Calu3 (cell line): ENCODE data around the gene RYR1. TPM values are rescaled to one million over a fixed set of nuclear protein-coding genes. Genes with fewer than 3 reads are reported as not detected.
"Not testable (repeated sequence)": the region's sequence is repeated elsewhere in the genome, so short reads cannot be mapped to it uniquely, and the experiment has no call there.

Experiments used
- BruUV-seq: library from RNA; stranded (reverse); fragments of 400-500 nt; replicated peaks from 2 replicates; lab custom pipeline; 2021; lab: Mats Ljungman, UMichigan
- CTCF ChIA-PET: fragments of 300-600 bp; sonication (Branson Sonifier 250); formaldehyde crosslinking; loops from one replicate; lab custom pipeline; 2022; ENCODE audit warnings: antibody characterized with exemption; lab: Charles Lee
- DNase-seq: peaks from one replicate; pipeline ENCODE4 v3.0.0; 2022
- H3K27ac Mint-ChIP-seq: one replicate; pipeline ENCODE4 v1.8.0; 2022; ENCODE audit warnings: mixed read lengths; ENCODE audit not compliant: unreplicated experiment
- H3K27me3 Mint-ChIP-seq: one replicate; pipeline ENCODE4 v1.8.0; 2022; ENCODE audit warnings: mixed read lengths; ENCODE audit not compliant: unreplicated experiment
- H3K36me3 Mint-ChIP-seq: one replicate; pipeline ENCODE4 v1.8.0; 2022; ENCODE audit warnings: mild to moderate bottlenecking, moderate library complexity, mixed read lengths; ENCODE audit not compliant: insufficient read depth, unreplicated experiment
- H3K4me1 Mint-ChIP-seq: one replicate; pipeline ENCODE4 v1.8.0; 2022; ENCODE audit warnings: mild to moderate bottlenecking, low read depth, mixed read lengths; ENCODE audit not compliant: unreplicated experiment
- H3K4me3 Mint-ChIP-seq: one replicate; pipeline ENCODE4 v1.8.0; 2022; ENCODE audit warnings: mild to moderate bottlenecking, low read depth, moderate library complexity, mixed read lengths; ENCODE audit not compliant: unreplicated experiment
- H3K9me3 Mint-ChIP-seq: one replicate; pipeline ENCODE4 v1.8.0; 2022; ENCODE audit warnings: low read depth, mixed read lengths; ENCODE audit not compliant: unreplicated experiment
- intact Hi-C: fragments of 100-400 bp; cut with micrococcal nuclease; formaldehyde crosslinking; loops from one replicate; pipeline ENCODE4 v1.10.0; 2022; ENCODE audit not compliant: unreplicated experiment
- total RNA-seq: library from RNA; stranded (reverse); gene quantifications from 2 replicates; pipeline ENCODE4 v1.2.3, GENCODE V29; 2022
- TF ChIP-seq, protein P1 (sequence below): fragments of 200-600 bp; IDR thresholded peaks from one replicate; pipeline ENCODE4 v1.8.0; 2022; ENCODE audit warnings: antibody characterized with exemption; ENCODE audit not compliant: unreplicated experiment

The RYR1 gene
- total RNA-seq, 1 experiment from 2014 or later: 1.4 TPM

DNA sequence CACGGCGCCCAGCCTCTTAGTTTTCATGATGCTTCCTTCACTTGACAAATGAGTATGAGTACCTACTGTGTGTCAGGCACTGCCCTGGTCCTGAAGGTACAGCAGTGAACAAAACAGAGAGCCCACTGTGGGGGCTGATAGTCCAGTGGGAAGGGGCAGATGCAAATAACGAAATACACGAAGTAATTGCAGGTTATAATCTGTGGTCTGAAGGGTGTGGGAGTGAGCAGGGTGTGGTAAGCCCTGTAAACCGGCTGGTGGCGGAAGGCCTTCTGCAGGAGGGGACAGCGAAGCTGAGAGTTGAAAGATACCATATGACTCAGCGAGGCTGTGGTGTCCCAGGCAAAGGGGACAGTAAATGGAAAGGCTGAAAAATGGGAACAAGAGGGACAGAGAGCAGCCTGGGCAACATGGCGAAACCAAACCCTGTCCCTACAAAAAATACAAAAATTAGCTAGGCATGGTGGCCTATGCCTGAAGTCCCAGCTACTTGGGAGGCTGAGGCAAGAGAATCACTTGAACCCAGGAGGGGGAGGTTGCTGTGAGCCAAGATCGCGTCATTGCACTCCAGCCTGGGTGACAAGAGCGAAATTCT lies 123.8 kb downstream of the RYR1 start:
- peak; percentile 44 for DNase-seq
- TF ChIP-seq, protein P1, sequence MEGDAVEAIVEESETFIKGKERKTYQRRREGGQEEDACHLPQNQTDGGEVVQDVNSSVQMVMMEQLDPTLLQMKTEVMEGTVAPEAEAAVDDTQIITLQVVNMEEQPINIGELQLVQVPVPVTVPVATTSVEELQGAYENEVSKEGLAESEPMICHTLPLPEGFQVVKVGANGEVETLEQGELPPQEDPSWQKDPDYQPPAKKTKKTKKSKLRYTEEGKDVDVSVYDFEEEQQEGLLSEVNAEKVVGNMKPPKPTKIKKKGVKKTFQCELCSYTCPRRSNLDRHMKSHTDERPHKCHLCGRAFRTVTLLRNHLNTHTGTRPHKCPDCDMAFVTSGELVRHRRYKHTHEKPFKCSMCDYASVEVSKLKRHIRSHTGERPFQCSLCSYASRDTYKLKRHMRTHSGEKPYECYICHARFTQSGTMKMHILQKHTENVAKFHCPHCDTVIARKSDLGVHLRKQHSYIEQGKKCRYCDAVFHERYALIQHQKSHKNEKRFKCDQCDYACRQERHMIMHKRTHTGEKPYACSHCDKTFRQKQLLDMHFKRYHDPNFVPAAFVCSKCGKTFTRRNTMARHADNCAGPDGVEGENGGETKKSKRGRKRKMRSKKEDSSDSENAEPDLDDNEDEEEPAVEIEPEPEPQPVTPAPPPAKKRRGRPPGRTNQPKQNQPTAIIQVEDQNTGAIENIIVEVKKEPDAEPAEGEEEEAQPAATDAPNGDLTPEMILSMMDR: no peak
- intact Hi-C loops: no loop called here
- CTCF ChIA-PET: interaction anchor here (0.6 to 1.4 kb wide), 4 partner anchors 14 to 386 kb away, joined by 3 read pairs; partner anchors contain the start of gene EIF3K
- Mint-ChIP-seq H3K27me3 (peaks cover 11% of the 10 kb centered on the region), H3K27ac (no peak overlapping the region), H3K36me3 (no peaks in the 10 kb centered on the region), H3K4me3 (no peak overlapping the region), H3K4me1 (peaks cover 9% of the 10 kb centered on the region), H3K9me3 (no peaks in the 10 kb centered on the region)
- BruUV-seq: no TSS peak

GRCh38 chr19:38558933-38559332 lies 125.4 kb downstream of the RYR1 start:
- intact Hi-C loops, H3K4me3 Mint-ChIP-seq, H3K4me1 Mint-ChIP-seq, H3K27ac Mint-ChIP-seq, H3K36me3 Mint-ChIP-seq, BruUV-seq, H3K9me3 Mint-ChIP-seq, DNase-seq: not testable (repeated sequence)
- CTCF ChIA-PET: interaction anchor here (0.6 kb wide), 1 partner anchor 11 kb away, joined by 6 read pairs; no protein-coding TSS in a partner anchor
- H3K27me3 Mint-ChIP-seq: peaks cover 24% of the 10 kb centered on the region

GRCh38 chr19:38559428-38560401 lies 126.2 kb downstream of the RYR1 start:
- CTCF ChIA-PET: interaction anchor here (0.5 to 1.2 kb wide), 3 partner anchors 12 to 165 kb away, joined by 3 to 6 read pairs (median 5); no protein-coding TSS in a partner anchor
- H3K4me3 Mint-ChIP-seq: no peak overlapping the region
- H3K27ac Mint-ChIP-seq: no peak overlapping the region
- no peaks in the 10 kb centered on the region for H3K36me3 Mint-ChIP-seq
- H3K27me3 Mint-ChIP-seq: peaks cover 24% of the 10 kb centered on the region
- H3K9me3 Mint-ChIP-seq: no peaks in the 10 kb centered on the region
- no TSS peak for BruUV-seq
- peaks cover 9% of the 10 kb centered on the region for H3K4me1 Mint-ChIP-seq
- TF ChIP-seq, protein P1: no peak
- DNase-seq: no peak
- intact Hi-C loops: no loop called here

GRCh38 chr19:38561053-38561606 lies 127.6 kb downstream of the RYR1 start:
- Mint-ChIP-seq H3K27me3 (peaks cover 35% of the 10 kb centered on the region), H3K36me3 (no peaks in the 10 kb centered on the region), H3K9me3 (no peaks in the 10 kb centered on the region), H3K4me1 (peaks cover 9% of the 10 kb centered on the region), H3K27ac (no peak overlapping the region), H3K4me3 (no peak overlapping the region)
- no TSS peak for BruUV-seq
- intact Hi-C loops: no loop called here
- no peak for DNase-seq
- CTCF ChIA-PET: interaction anchor here (0.6 to 1.2 kb wide), 2 partner anchors 73 to 167 kb away, joined by 3 to 5 read pairs; no protein-coding TSS in a partner anchor
- TF ChIP-seq, protein P1: no peak
